ENCODE measurements around the gene TEDC1.

Gene TEDC1

GRCh38 chr14:105474483-105475268, 16.4 kb upstream of the TEDC1 start, which contains the start of gene CRIP2:
Gene CRIP2 (plus strand): TSS chr14:105474821. CDS start chr14:105474863, 42 bp downstream.
- peak; percentile 59 for DNase-seq

- DNase-seq: no peak
Observed at GRCh38 chr14:105475269-105476096, 15.6 kb upstream of the TEDC1 start.

GRCh38 chr14:105476097-105476830, 14.8 kb upstream of the TEDC1 start:
- no peak for DNase-seq

- DNase-seq: no peak
Observed at GRCh38 chr14:105476831-105477659, 14.0 kb upstream of the TEDC1 start.

GRCh38 chr14:105477660-105478397, 13.2 kb upstream of the TEDC1 start:
- DNase-seq: no peak

- no peak for DNase-seq
Observed at GRCh38 chr14:105478398-105479251, 12.4 kb upstream of the TEDC1 start.

- DNase-seq: no peak
Observed at GRCh38 chr14:105479431-105480158, 11.5 kb upstream of the TEDC1 start.

- no peak for DNase-seq
Observed at GRCh38 chr14:105480199-105480746, 10.8 kb upstream of the TEDC1 start.

GRCh38 chr14:105480807-105481801, 9.9 kb upstream of the TEDC1 start:
- peak; percentile 90 for DNase-seq

- peak; percentile 96 for DNase-seq
Observed at GRCh38 chr14:105481886-105482457, 9.1 kb upstream of the TEDC1 start.

- no peak for DNase-seq
Observed at GRCh38 chr14:105482486-105483110, 8.4 kb upstream of the TEDC1 start.

GRCh38 chr14:105483300-105484068, 7.6 kb upstream of the TEDC1 start:
- DNase-seq: no peak

GRCh38 chr14:105484069-105484996, 6.7 kb upstream of the TEDC1 start:
- no peak for DNase-seq

- DNase-seq: no peak
Observed at GRCh38 chr14:105484997-105485393, 6.1 kb upstream of the TEDC1 start.

GRCh38 chr14:105485739-105486162, 5.3 kb upstream of the TEDC1 start:
- no peak for DNase-seq

All from NCI-H1105 treated with DMSO at 0.1 percent for 48 hours (cell line).